ENCODE data around the gene APPBP2. TPM values are rescaled to one million over a fixed set of nuclear protein-coding genes. Genes with fewer than 3 reads are reported as not detected.
"Not testable (repeated sequence)": the region's sequence is repeated elsewhere in the genome, so short reads cannot be mapped to it uniquely, and the experiment has no call there.

Gene APPBP2
- total RNA-seq, 2 donors from 2014 or later: 31.3 to 38.2 TPM

- no peak for DNase-seq (ENCODE audit: low spot score)
- intact Hi-C loops (cut with DNase I): no loop called here
Measured at GRCh38 chr17:60510031-60510430, 16.0 kb downstream of the APPBP2 start.

GRCh38 chr17:60508384-60508980 lies 17.6 kb downstream of the APPBP2 start:
- no peak for DNase-seq (ENCODE audit: low spot score)
- intact Hi-C loops (cut with DNase I): no loop called here

GRCh38 chr17:60506312-60506711 lies 19.7 kb downstream of the APPBP2 start:
- DNase-seq (ENCODE audit: low spot score): no peak
- intact Hi-C loops (cut with DNase I): no loop called here

GRCh38 chr17:60502145-60502544 lies 23.9 kb downstream of the APPBP2 start:
- DNase-seq (ENCODE audit: low spot score): no peak

GRCh38 chr17:60501589-60501988 lies 24.5 kb downstream of the APPBP2 start:
- intact Hi-C loops (cut with DNase I): loop anchor here in 1 of 2 donors (5.0 kb wide), 1 partner anchor 409 kb away; no protein-coding TSS in a partner anchor
- DNase-seq (ENCODE audit: low spot score): no peak

More at GRCh38 chr17:60502145-60502544, 23.9 kb downstream of the APPBP2 start:
- intact Hi-C loops (cut with DNase I): loop anchor here in 1 of 2 donors (5.0 kb wide), 1 partner anchor 410 kb away; no protein-coding TSS in a partner anchor

GRCh38 chr17:60496041-60496440 lies 30.0 kb downstream of the APPBP2 start:
- intact Hi-C loops (cut with DNase I): no loop called here
- DNase-seq (ENCODE audit: low spot score): no peak

GRCh38 chr17:60495260-60495659 lies 30.8 kb downstream of the APPBP2 start:
- DNase-seq (ENCODE audit: low spot score): no peak
- intact Hi-C loops (cut with DNase I): no loop called here

GRCh38 chr17:60493847-60494321 lies 32.2 kb downstream of the APPBP2 start:
- intact Hi-C loops (cut with DNase I): no loop called here

GRCh38 chr17:60491771-60492170 lies 34.3 kb downstream of the APPBP2 start:
- intact Hi-C loops (cut with DNase I): no loop called here
- DNase-seq (ENCODE audit: low spot score): no peak

More at GRCh38 chr17:60493847-60494321, 32.2 kb downstream of the APPBP2 start:
- no peak for DNase-seq (ENCODE audit: low spot score)

- intact Hi-C loops (cut with DNase I); DNase-seq (ENCODE audit: low spot score): not testable (repeated sequence)
Measured at GRCh38 chr17:60490594-60490993, 35.4 kb downstream of the APPBP2 start.

- intact Hi-C loops (cut with DNase I): no loop called here
- DNase-seq (ENCODE audit: low spot score): no peak
Measured at GRCh38 chr17:60481604-60482003, 44.4 kb downstream of the APPBP2 start.

- DNase-seq (ENCODE audit: low spot score): no peak
- intact Hi-C loops (cut with DNase I): no loop called here
Measured at GRCh38 chr17:60473788-60474187, 52.3 kb downstream of the APPBP2 start.

GRCh38 chr17:60472449-60472848 lies 53.6 kb downstream of the APPBP2 start:
- intact Hi-C loops (cut with DNase I): no loop called here

GRCh38 chr17:60471451-60471850 lies 54.6 kb downstream of the APPBP2 start:
- DNase-seq (ENCODE audit: low spot score): no peak
- intact Hi-C loops (cut with DNase I): no loop called here

More at GRCh38 chr17:60472449-60472848, 53.6 kb downstream of the APPBP2 start:
- DNase-seq (ENCODE audit: low spot score): no peak

GRCh38 chr17:60468371-60468770 lies 57.7 kb downstream of the APPBP2 start:
- intact Hi-C loops (cut with DNase I): no loop called here
- no peak for DNase-seq (ENCODE audit: low spot score)

GRCh38 chr17:60464343-60464742 lies 61.7 kb downstream of the APPBP2 start:
- DNase-seq (ENCODE audit: low spot score): no peak
- intact Hi-C loops (cut with DNase I): no loop called here

GRCh38 chr17:60463157-60463835 lies 62.7 kb downstream of the APPBP2 start:
- intact Hi-C loops (cut with DNase I): no loop called here
- DNase-seq (ENCODE audit: low spot score): no peak

- intact Hi-C loops (cut with DNase I): no loop called here
- no peak for DNase-seq (ENCODE audit: low spot score)
Measured at GRCh38 chr17:60461584-60461983, 64.5 kb downstream of the APPBP2 start.

- no peak for DNase-seq (ENCODE audit: low spot score)
- intact Hi-C loops (cut with DNase I): no loop called here
Measured at GRCh38 chr17:60457148-60457547, 68.9 kb downstream of the APPBP2 start.

GRCh38 chr17:60455378-60455777 lies 70.7 kb downstream of the APPBP2 start:
- intact Hi-C loops (cut with DNase I): no loop called here
- no peak for DNase-seq (ENCODE audit: low spot score)

GRCh38 chr17:60451965-60452364 lies 74.1 kb downstream of the APPBP2 start:
- DNase-seq (ENCODE audit: low spot score): no peak
- intact Hi-C loops (cut with DNase I): no loop called here

Measured in posterior vena cava (tissue), 2 donors.